SKM-1 treated with dmso at 0.1 percent for 144 hours (cell line): ENCODE measurements around the gene NAT14.

ENCODE experiments used
- DNase-seq: peaks from one replicate; lab custom pipeline; 2025; ENCODE audit not compliant: unreplicated experiment; lab: John Stamatoyannopoulos, UW

The NAT14 gene

DNA sequence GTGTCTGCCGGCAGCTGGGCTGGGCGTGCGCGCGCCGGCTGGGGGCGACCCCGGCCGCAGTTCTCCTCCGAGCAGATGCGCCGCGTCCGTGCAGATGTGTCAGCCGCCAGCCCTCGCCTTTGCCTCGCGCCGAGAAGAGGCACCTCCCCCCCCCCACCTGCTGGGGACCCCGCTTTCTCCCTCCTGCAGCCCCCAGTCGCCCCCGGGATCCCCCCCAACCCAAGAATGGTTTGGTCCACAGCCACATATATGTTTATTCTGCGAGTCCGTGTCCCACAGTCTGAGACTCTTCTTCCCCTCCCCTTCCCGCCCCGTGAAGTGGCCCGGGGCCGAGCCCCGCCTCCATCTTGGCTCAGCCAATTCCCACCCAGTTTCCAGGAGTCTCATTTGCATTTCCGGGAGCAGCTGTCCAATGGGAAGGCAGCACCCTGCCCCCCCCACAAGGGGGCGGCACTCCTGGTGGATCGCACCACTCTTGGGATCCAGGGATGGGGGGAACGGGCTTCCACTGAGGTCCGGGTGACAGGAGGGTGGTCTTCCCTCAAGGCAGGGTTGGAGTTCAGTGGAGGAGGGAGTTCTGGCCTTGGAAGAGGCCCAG, 32.1 kb upstream of the NAT14 start:
- no peak for DNase-seq

DNA sequence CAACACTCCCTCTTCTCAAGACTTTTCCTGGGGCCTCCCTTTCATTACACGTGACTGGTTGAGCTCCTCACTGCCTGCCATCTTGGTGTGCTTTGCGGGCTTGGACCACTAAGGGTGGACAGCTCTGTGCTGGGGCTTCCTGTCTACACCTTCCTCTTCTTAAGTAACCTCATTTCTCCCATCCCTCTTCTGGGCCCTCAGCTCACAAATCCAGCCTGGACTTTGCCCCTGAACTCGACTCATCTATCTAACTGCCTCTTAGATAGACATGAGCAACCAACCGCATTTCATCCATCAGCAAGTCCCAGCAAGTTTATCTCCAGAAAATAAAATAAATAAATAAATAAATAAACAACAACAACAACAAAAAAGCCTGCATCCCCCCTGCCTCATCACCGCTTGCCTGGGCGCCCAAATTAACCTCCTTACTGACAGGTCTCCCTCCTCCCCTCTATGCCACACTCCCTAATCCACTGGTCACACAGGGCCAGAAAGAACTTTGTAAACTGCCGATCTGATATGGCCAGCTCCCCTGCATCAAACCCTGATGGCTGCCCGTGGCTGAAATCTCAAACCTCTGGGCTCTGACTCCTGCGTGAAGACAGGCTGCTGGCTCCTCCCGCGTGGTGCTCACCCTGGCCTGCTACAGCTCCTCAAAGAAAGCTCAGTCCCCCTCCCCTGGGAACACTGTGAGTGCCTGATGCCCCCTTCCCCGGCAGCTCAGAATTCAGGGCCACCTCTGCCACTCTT, 31.3 kb upstream of the NAT14 start:
- DNase-seq: no peak

DNA sequence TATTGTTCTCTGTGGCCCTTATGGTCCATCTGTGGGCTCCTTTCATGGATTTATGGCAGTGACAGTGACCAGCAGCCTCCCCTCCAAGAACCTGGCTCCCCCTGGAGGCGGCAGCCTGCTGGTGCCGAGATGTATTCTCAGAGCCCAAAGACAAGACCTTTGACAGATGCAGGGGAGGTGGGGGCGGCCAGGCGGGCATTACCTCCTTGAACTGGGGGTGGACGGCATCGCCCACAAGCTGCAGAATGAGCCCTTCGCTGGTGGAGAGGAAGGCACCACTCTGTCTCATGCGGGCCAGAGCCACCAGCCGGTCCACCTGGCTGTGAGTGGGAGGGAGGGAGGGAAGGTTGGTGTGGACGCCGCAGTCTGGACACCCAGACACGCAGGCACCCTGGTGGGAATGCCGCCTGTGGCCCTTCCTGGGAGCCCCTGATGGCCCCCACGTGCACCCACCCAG, 30.2 kb upstream of the NAT14 start:
- DNase-seq: no peak

DNA sequence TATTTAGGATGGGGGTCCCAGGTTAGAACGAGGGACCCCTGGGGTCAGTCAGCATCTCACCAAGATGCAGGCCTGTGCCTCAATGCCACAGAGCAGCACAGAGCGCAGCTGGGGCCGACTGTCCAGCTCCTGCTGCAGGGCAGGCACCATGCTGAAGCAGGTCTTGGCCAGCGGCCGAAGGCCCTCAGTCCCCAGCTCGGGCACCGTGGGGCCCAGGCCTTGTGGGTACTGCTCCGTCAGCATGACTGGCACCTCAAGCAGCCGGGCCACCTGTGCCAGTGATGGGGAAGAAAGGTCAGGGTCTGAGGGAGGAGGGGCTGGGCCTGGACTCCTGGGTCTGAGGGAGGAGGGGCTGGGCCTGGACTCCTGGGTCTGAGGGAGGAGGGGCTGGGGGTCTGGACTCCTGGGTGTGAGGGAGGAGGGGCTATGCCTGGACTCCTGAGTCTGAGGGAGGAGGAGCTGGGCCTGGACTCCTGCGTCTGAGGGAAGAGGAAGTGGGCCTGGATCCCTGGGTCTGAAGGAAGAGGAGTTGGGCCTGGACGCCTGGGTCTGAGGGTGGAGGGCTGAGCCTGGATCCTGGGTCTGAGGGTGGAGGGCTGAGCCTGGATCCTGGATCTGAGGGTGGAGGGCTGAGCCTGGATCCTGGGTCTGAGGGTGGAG, 29.3 kb upstream of the NAT14 start:
- DNase-seq: no peak

DNA sequence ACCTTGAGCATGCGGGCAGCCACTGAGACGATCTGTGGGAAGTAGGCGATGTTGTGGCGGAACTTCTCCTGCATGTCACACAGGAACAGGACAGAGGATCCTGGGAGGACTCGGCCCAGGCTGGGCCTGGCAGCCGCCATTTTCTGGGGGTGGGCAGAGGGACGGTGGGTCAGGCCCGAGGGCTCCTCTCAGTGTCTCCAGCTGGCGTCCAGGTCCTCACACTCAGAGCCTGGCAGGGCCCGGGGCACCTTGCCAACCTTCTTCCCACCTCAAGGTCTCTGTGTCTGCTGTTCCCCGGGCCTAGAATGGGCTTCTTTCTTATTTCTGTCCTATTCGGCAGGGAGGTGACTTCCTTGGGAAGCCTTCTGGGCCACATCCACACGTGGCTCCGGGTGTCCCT, 28.6 kb upstream of the NAT14 start:
- DNase-seq: no peak

DNA sequence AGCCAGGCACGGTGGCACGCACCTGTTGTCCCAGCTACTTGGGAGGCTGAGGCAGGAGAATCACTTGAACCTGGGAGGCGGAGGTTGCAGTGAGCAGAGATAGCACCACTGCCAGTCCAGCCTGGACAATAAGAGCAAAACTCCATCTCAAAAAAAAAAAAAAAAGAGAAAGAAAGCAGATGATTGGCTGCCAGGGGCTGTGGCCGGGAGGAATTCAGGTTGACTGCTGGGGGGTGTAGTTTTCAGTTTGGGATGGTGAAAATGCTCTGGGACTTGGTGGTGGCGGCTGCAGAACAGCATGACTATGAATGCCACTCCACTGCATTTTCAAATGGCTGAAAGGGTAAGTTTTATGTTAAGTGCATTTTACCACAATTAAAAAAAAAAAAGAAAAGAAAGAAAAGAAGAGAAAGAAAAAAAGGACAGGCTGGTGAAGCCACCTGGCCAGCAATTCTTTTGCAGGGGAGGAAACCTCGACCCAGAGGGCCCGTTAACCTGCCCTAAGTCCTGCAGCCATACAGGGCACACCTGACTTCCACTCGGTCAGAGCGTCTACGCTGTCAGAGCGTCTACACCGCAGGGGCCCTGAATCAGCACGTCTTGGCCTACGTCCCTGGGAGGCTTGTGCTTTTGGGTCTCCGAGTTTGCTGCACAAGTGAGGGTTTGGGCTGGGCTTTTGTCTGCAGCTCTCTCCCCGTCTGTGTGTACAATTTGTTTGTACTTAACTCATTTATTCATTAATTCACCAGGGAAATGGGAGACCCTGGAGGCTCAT, 27.1 kb upstream of the NAT14 start:
- DNase-seq: no peak

DNA sequence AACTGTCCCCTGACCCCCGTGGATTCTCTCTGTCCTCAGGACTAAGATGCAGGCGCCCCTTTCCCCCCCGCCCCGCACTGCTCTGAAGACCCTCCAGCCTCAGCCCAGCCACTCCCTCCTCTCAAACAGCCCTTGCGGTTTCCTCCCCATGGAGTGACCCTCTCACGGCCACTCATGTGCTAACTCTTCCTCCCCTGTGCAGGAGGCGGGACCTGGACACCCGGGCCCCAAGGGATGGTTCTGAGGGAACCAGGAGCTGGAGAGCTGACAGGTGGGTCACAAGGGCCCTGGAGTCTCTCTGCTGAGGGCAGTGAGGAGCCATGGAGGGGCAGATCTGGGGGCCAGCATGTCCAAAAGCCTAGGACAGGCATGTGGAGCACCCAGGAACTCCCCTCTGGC, 25.4 kb upstream of the NAT14 start:
- DNase-seq: no peak

DNA sequence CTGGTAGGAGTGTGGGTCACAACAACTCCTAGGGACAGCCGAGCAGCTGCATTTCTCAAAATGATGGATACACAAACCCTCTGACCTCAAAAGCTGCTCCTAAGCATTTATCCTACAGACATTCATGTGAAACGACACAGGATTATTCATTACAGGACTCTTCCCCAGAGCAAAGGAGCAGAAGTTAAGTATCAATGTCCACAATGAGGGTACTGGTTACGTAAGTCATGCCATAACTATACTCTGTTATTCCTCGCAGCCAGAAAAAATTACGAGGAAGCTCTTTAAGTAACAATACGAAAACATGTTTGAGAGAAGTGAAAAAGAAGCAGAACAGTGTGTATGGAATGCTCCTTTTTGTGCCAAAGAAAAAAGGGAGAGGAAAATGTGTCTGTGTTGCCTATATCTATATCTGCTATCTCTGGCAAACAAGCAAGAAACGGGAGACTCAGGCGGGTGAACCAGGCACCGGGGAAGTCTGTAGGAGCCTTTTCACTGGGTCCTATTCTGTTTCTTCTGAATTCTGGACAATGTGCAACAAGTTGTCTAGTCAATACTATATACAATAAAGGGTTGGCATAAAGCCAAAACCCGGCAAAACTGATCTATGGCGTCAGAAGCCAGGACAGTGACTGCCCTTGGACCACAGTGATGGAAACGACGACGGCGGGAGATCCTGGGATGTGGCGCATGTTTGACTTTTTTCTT, 24.9 kb upstream of the NAT14 start:
- no peak for DNase-seq

DNA sequence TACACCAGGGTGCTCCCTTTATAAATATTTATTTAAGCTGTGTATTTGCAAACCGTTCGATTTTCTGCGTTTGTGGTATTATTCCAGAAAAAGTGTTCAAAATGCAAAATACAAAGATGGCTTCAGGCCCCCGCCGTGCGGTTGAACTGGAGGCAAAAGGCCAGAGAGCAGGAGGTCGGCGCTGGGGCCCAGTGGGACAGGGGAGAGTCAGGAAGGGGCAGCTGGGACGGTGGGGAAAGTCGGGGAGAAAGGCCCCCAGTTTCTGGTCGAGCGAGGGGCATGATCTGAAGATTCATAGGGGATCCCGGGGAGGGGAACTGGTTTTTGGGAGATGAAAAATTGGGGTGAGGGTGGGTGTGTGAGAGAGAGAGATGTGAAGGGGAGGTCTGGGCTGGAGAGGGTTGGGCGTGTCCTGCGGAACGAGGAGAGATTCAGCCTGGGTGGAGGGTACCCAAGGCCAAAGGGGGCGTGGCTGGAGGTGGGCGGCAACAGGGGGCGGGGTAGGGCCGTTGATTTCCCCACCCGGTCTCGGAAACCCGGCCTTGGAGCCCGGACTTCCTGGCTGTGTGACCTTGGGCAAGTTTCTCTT, 24.2 kb upstream of the NAT14 start:
- no peak for DNase-seq

DNA sequence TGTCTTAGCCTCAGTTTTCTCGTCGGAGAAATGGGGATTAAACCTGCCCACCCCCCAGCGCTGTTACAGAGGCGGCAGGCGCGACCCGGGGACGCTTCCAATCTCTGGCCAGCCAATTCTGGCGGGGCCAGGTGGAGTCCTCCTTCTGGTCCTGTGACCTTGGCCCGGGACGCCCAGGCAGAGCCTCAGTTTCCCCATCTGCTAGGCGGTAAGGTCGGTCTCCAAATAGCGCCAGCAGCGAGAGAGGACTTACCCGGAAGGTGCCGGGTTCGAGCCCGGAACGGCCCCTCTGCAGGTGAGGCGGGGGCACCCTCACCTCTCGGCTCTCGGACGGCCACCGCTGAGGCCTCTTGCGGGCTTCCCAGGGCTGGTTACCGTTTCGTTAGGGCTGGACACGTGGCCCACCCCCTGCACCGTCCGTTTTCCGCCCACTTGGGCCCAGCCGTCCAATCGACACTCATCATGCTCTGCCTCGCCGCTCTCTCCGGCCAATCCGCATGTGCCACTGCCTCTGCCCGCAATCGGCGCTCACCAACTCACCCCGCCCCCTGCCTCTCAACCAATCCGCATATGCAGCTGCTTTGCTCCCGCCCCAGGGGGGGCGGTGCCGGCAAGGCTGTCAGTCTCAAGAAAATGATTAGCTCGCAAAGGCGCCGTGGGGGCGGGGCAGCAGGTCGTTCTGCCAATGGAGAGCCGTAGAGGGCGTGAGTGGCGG, 23.6 kb upstream of the NAT14 start, which contains the start of gene ISOC2:
ISOC2 (minus strand) TSS at position 384 of the 715 bp plus-strand sequence. CDS start 5,156 bp downstream, outside the sequence.
- peak; percentile 92 for DNase-seq

DNA sequence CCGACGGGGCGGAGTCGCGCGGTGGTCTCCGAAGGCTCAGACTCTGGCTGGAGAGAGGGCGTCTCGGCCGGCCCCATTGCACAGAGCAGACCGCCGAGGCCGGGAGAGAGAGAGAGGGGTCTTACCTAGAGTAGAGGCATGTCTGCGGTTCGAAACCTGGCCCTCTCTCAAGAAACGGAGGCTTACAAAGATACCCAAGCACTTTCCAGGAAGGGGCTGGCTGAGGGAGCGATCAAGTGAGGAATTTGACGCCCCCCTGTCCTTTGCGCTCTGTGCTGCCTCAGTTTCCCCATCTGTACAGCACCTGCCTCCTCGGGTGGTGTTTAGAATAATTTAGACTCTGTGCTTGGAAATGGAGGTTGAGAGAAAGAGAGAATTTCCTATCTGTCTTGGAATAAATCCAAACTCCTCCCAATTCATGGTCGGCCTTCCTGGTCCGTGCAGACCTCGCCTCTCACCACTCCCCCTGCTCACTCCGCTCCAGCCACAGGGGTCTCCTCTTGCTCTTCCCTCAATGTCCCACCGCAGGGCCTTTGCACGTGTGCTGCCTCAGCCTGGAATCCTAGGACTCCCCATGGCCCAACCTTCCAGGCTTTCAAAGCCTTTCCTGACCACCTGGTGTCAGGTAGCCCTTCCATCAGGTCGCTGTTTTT, 22.9 kb upstream of the NAT14 start:
- no peak for DNase-seq

DNA sequence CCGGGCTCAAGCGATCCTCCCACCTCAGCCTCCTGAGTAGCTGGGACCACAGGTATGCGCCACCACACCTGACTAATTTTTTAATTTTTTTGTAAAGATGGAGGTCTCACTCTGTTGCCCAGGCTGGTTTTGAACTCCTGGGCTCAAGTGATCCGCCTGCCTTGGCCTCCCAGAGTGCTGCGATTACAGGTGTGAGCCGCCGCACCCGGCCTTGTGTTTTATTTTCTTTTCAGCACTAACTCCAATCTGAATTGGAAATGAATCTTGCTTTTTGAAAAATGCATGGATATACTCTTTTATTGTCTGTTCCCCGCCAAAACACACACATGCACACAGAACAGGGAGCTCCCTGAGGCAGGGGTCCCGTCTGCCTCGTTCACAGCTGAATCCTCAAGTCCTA, 22.3 kb upstream of the NAT14 start:
- DNase-seq: no peak

DNA sequence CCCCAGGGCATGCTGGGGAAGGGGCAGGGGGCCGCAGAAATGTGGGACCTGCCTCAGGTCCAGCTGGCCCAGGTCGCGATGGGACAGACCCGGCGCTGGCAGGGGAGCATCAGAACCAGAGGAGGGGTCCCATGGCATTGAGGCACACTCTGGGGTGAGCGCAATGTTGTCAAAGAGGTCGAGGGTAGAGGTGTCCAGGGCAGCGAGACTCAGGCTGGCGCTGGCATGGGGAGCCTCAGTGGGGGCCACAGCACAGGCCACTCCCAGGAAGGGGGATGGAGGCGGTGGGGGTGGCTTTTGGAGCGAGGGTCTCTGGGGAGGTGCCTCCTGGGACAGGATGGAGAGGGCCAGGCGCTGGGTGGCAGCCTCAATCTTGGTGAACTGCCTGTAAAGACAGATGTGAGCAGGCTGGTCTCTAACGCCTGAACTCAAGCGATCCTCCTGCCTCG, 21.4 kb upstream of the NAT14 start:
- DNase-seq: no peak

DNA sequence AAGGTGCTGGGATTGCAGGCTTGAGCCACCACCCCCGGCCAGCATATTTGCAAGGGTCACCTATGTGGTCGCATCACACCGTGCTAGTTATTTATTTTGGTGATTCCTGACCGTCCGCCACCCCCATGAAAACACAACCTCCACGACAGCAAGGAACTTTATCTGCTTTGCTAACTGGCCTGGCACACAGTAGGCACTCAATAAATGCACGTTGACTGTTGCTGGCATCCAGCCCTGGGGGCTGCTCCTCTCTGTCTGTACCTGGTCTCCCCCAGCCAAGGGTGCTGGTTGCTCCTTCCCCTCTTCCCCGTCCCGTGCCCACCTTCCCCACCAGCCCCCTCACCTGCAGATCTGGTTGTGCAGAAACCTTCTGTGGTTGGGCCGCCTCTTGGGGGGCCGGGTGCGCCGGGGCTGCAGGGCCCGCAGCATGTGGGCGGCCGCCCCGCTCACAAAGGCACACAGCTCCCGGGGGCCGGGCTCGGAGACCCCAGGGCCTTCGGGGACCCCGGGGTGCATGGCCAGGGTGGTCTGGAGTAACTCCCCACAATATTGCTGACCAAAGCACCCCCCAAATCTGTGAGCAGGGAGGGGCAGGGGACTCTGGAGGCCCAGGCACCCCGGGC, 20.8 kb upstream of the NAT14 start:
- no peak for DNase-seq

DNA sequence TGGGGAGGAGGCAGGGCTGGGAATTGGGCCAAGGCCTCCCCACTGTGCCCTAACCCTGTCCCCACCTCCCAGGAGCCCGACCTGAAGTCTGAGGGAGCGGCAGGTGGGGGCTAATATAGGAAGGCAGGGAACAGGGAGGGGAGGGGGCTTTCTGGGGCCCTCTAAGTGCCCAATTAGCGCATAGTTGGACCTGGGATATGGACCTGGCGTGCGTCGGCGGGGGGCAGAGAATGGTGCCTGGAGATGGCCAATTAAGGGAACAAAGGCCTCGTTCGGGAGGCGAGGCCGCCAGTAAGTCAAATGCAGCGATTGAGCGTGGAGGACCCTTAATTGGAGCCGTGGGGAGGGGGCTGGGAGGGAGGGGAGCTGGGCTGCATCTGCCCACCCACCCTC, 20.3 kb upstream of the NAT14 start, which contains the start of gene C19orf85:
C19orf85 (minus strand) TSS at position 90 of the 393 bp plus-strand sequence. CDS start 197 bp downstream, outside the sequence.
- DNase-seq: no peak

DNA sequence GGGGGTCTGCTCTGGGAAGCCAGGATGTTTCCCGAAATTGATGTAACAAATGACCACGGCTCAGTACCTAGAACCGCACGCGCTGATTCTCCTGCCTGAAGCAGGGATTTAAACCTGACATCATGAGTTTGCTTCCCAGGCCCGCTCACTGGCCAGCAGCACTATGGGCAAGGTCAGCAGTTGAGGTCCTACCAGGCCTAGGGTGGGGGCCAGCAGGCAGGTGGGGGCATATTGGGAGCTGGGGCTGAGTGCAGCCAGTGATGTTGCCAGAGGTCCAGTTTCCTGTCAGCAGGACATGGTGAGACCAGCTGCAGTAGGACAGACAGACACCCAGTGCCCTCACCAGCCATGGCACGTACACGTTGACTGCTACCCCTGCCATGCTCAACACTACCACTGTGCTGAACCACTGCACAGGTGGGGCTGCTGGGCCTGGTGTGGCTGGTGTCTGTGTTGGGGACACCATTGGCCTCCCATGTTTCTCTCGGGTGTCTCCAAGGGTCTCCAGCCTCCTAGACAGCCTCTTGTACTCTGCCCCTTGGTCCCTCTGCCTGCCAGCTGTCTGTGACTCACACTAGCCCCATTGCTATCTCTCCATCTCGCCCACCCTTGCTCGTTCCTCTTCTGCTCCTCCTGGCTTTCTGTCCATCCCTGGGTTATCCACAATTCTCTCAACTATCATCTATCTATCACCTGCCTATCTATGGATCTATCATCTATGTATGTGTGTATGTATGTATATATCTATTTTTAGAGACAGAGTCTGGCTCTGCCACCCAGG, 19.3 kb upstream of the NAT14 start:
- DNase-seq: no peak

DNA sequence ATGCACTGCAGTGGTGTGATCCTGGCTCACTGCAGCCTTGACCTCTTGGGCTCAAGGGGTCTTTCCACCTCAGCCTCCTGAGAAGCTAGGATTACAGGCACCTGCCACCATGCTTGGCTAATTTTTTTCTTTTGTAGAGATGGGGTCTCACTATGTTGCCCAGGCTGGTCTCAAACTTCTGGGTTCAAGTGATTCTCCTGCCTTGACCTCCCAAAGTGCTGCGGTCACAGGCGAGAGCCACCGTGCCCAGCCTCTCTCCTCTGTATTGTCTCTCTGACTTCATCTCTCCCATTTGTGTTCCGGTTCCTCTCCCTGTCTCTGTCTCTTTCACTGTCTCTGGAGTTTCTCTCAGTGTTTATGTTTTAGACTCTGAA, 18.8 kb upstream of the NAT14 start:
- DNase-seq: no peak
